Thyroid gland (tissue), 4 donors: ENCODE measurements around the gene F10. TPM values are rescaled to one million over a fixed set of nuclear protein-coding genes. Genes with fewer than 3 reads are reported as not detected.

Source experiments
- DNase-seq, 2 donors: peaks; one replicate each; pipeline ENCODE4 v3.0.0-alpha.2; 2019
- H3K27ac ChIP-seq, 3 donors: fragments of 200-600 bp; sonication (generic); 1 replicate in 2 of 3; 2 replicates in 1 of 3; pipeline ENCODE4 v1.5.1; 2016 to 2019; ENCODE audit warnings: mild to moderate bottlenecking in 1 of 3, moderate library complexity in 1 of 3
- H3K27me3 ChIP-seq: fragments of 200-600 bp; sonication (generic); one replicate; pipeline ENCODE4 v1.5.1; 2019
- H3K36me3 ChIP-seq, 2 donors: fragments of 200-600 bp; sonication (generic); one replicate each; pipeline ENCODE4 v1.5.1; 2016 to 2019
- H3K4me1 ChIP-seq, 2 donors: fragments of 200-600 bp; sonication (generic); one replicate each; pipeline ENCODE4 v1.5.1; 2017 to 2019
- H3K4me3 ChIP-seq, 3 donors: fragments of 200-600 bp; sonication (generic); replicated peaks in 1 of 3; 1 replicate in 2 of 3; 2 replicates in 1 of 3; pipeline ENCODE4 v1.5.1; 2016; ENCODE audit warnings: mild to moderate bottlenecking in 1 of 3
- H3K9me3 ChIP-seq: fragments of 200-600 bp; sonication (generic); one replicate; pipeline ENCODE4 v1.5.1; 2017
- POLR2A ChIP-seq, 2 donors: fragments of 450-650 bp; IDR thresholded peaks; one replicate each; pipeline ENCODE4 v1.6.1; 2017; ENCODE audit warnings: antibody characterized with exemption in 2 of 2, mild to moderate bottlenecking in 2 of 2, moderate library complexity in 1 of 2
- WGBS, 2 donors: methylation state at CpG; one replicate each; pipeline ENCODE4 v1.1.5; 2017; 5-methylcytosine and 5-hydroxymethylcytosine counted together
- intact Hi-C: fragments of 100-400 bp; cut with DNase I; formaldehyde crosslinking; loops from one replicate; pipeline ENCODE4 v1.15.1; 2023
- total RNA-seq, 4 donors: library from RNA; depleted of rRNA; stranded (reverse); fragments of >200 nt; gene quantifications; one replicate each; pipeline ENCODE4 v1.2.3, GENCODE V29; 2016
- TF ChIP-seq, protein P1 (sequence below), 6 experiments: fragments of 200-600 bp in 3 of 6; fragments of 450-650 bp in 3 of 6; sonication (generic) in 3 of 6; IDR thresholded peaks; one replicate each; pipeline ENCODE4 v1.5.1; 2016 to 2019; ENCODE audit warnings: antibody characterized with exemption in 6 of 6, mild to moderate bottlenecking in 2 of 6, inconsistent platforms in 1 of 6, moderate library complexity in 1 of 6

The F10 gene
- total RNA-seq, 4 donors from 2014 or later, result 4.0 to 19.9 (median 7.0) TPM

DNA sequence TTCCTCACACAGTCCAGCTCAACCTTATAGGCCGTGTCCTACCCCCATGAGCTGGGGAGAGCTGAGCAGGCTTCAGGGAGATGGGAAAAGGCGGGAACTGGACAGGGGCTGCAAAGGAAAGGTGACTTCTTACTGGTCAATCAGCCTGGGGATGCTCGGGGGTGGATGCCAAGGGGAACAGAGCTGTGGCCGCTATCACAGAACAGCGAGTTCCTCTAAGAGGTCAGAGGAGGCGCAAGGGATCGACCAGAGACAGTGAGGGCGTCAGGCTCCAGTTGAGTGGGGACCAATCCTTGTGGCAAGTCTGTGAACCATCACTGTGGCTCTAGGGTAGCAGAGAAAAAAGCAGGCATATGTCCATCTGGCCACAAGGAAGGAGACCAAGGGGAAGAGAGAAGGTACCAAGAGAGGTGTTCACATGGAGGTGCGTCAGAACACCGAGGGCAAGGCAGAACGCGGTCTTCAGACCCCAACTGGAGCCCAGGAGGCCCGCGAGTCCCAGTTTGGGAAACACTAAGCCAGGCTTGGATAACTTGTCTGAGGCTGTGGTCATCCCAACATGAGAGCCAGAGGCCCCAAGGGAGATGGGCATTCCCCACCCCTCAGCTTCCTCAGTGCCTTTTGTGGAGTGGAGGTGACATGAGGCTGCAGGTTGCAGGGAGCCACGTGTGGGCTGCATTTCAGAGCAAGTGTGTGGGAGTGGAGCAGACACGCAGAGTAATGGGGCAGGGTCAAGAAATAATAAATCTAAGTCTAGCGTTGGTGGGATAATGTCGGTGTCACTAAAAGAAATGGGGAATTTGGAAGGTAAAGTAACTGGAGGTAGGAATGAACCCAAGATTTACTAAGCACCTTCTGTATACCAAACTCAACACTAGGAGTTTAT, 3.9 kb downstream of the F10 start:
- TF ChIP-seq, protein P1, sequence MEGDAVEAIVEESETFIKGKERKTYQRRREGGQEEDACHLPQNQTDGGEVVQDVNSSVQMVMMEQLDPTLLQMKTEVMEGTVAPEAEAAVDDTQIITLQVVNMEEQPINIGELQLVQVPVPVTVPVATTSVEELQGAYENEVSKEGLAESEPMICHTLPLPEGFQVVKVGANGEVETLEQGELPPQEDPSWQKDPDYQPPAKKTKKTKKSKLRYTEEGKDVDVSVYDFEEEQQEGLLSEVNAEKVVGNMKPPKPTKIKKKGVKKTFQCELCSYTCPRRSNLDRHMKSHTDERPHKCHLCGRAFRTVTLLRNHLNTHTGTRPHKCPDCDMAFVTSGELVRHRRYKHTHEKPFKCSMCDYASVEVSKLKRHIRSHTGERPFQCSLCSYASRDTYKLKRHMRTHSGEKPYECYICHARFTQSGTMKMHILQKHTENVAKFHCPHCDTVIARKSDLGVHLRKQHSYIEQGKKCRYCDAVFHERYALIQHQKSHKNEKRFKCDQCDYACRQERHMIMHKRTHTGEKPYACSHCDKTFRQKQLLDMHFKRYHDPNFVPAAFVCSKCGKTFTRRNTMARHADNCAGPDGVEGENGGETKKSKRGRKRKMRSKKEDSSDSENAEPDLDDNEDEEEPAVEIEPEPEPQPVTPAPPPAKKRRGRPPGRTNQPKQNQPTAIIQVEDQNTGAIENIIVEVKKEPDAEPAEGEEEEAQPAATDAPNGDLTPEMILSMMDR (IDR thresholded peaks at IDR 0.05), result no peak
- TF ChIP-seq POLR2A (IDR thresholded peaks at IDR 0.05), result no peak
- DNase-seq, result no peak
- Histone ChIP-seq H3K36me3 (no peaks in the 10 kb centered on the region), H3K27ac (no peak overlapping the region), H3K4me1 (peaks cover 3 to 4% of the 10 kb centered on the region in 2 donors), H3K9me3 (no peaks in the 10 kb centered on the region), H3K27me3 (no peaks in the 10 kb centered on the region), H3K4me3 (no peak overlapping the region)
- 91 to 92% methylated on average over 18 of the region's 18 CpGs for WGBS, 2 donors
- intact Hi-C loops, result no loop called here

DNA sequence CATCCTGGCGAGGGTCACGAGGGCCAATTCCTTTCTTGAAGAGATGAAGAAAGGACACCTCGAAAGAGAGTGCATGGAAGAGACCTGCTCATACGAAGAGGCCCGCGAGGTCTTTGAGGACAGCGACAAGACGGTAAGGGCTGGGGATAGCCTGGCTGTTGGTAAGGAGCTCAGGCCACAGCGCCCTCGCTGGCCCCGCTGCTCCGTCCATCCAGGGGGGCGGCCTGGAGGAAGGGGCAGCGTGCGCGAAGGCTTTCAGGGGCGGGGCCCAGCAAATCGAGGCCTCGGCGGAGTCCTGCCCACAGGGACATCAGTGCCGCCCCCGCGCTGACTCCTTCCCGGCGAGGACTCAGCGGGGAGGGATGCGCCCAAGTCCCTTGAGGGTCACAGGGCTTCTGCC, 6.9 kb downstream of the F10 start:
- peaks cover 3 to 4% of the 10 kb centered on the region in 2 donors for H3K4me1 ChIP-seq
- DNase-seq, result no peak
- H3K4me3 ChIP-seq, result no peak overlapping the region
- intact Hi-C loops, result no loop called here
- H3K9me3 ChIP-seq, result no peaks in the 10 kb centered on the region
- H3K27ac ChIP-seq, result no peak overlapping the region
- H3K27me3 ChIP-seq, result no peaks in the 10 kb centered on the region
- H3K36me3 ChIP-seq, result no peaks in the 10 kb centered on the region
- WGBS, 2 donors, result 57 to 71% methylated on average over 27 of the region's 27 CpGs
- TF ChIP-seq, protein P1 (IDR thresholded peaks at IDR 0.05), result no peak
- TF ChIP-seq POLR2A (IDR thresholded peaks at IDR 0.05), result no peak

DNA sequence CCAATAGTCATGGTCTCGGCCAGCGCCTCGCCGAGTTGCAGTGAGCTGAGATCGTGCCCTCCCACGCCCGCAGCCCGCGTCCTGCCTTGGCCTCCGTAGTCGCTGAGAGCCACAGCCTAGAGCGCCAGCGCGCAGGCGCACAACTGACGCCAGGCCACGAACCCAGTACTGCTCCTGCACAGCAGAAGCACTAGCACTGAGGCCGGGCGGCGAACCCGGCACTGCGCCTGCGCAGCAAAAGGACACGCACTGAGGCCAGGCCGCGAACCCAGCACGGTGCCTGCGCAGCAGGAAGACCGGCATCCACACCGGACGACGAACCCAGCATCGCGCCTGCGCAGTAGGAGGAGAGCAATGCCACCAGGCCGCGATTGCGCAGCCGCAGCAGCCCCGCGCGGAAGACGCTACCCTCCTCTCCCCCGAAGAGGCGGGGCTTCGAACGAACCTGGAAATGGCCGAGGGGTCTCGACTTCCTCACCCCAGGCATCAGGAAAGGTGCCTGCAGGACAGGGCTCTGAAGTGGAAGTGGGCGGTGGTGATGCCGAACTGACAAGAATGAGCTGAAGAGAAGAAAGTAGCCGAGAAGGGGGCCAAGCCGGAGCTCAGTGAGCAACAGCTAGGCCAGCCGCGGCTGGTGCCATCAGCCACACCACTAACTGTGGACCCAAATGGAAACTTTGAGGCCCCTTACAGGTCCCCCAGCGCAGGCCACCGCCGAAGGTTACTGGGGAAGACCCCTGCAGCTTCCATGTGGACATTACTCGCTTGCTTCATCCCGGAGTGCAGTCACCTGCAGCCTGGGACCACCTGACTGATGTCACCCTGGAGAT, 7.5 kb downstream of the F10 start:
- Histone ChIP-seq H3K27ac (no peak overlapping the region), H3K4me1 (peaks cover 3 to 4% of the 10 kb centered on the region in 2 donors), H3K9me3 (no peaks in the 10 kb centered on the region), H3K36me3 (no peaks in the 10 kb centered on the region), H3K27me3 (no peaks in the 10 kb centered on the region), H3K4me3 (peak overlapping the region in 1 of 3 donors; percentile 6)
- whole genome bisulfite sequencing, 2 donors, result 41 to 51% methylated on average over 31 to 48 of the region's 60 CpGs
- TF ChIP-seq POLR2A (IDR thresholded peaks at IDR 0.05), result no peak
- DNase-seq, result peak in 1 of 2 donors; percentile 42
- intact Hi-C loops, result no loop called here

DNA sequence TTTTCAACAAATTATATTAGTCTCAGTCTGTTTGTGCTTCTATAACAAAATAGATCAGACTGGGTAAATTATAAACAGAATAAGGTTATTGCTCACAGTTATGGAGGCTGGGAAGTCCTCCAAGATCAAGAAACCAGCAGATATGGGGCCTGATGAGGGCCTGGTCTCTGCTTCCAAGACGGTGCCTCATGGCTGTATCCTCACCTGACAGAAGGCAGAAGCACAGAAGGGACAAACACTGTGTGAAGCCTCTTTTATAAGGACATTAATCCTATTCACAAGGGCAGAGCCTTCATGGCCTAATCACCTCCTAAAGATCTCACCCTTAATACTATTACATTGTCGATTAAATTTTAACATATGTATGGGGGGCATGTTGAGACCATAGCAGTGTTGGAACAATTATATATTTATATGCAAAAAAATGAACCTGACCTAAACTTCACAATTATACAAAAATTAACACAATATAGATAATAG, 12.7 kb downstream of the F10 start:
- TF ChIP-seq, protein P1 (IDR thresholded peaks at IDR 0.05), result no peak
- no peak for TF ChIP-seq POLR2A (IDR thresholded peaks at IDR 0.05)
- WGBS, 2 donors, result 90 to 91% methylated on average over 2 of the region's 2 CpGs
- no peak overlapping the region for H3K27ac ChIP-seq
- H3K4me3 ChIP-seq, result no peak overlapping the region
- intact Hi-C loops, result no loop called here
- no peak for DNase-seq
- H3K9me3 ChIP-seq, result no peaks in the 10 kb centered on the region
- H3K27me3 ChIP-seq, result no peaks in the 10 kb centered on the region
- no peaks in the 10 kb centered on the region for H3K36me3 ChIP-seq
- peaks cover 0 to 7% of the 10 kb centered on the region in 2 donors for H3K4me1 ChIP-seq

DNA sequence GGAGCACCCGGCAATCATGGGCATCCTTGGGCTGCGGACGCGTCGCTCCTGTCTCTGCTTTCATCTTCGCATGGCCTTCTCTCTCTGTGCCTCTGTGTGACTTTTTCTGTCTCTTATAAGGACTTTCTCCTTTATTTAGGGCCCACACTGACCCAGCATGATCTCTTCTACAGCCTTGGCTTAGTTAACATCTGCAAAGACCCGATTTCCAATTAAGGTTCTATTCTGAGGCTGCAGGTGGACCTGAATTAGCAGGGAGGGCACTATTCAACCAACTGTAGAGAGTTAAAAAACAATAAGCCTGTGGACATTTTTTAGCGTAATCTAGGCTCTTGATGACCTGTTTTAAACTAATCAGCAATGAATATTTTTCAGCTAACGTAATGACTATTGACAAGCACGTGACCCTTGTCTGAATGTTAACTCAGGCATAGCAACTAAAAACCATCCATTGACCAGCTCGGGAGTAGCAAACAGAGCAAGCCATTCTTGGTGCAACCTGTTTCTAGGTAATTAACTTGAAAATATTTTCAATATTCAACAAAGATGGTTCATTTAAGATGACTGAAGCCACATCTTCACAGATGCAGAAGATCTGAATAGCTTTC, 15.2 kb downstream of the F10 start:
- H3K36me3 ChIP-seq, result no peaks in the 10 kb centered on the region
- no peaks in the 10 kb centered on the region for H3K9me3 ChIP-seq
- intact Hi-C loops, result no loop called here
- no peak overlapping the region for H3K27ac ChIP-seq
- DNase-seq, result no peak
- WGBS, 2 donors, result 85% methylated on average over 11 of the region's 11 CpGs
- TF ChIP-seq, protein P1 (IDR thresholded peaks at IDR 0.05), result no peak
- TF ChIP-seq POLR2A (IDR thresholded peaks at IDR 0.05), result no peak
- H3K4me1 ChIP-seq, result peaks cover 0 to 7% of the 10 kb centered on the region in 2 donors
- no peaks in the 10 kb centered on the region for H3K27me3 ChIP-seq
- no peak overlapping the region for H3K4me3 ChIP-seq
